Neuronal stem cell (in vitro differentiated cells): ENCODE measurements around the gene ITGA3.
A peak's percentile ranks its signal among the peaks of the same experiment; 100 is the strongest.

Source experiments
- DNase-seq: peaks from one replicate; pipeline ENCODE4 v3.0.0-alpha.2; 2013; ENCODE audit warnings: low spot score
- H2AFZ ChIP-seq: one replicate; pipeline ENCODE4 v1.6.1; 2013; ENCODE audit warnings: mild to moderate bottlenecking, low read length, inconsistent platforms
- H2AK5ac ChIP-seq: 2 replicates; pipeline ENCODE4 v1.6.1; 2013; ENCODE audit warnings: low read depth, mild to moderate bottlenecking, inconsistent platforms, low read length, moderate library complexity, mixed read lengths
- H2BK120ac ChIP-seq: 2 replicates; pipeline ENCODE4 v1.6.1; 2013; ENCODE audit warnings: low read depth, mild to moderate bottlenecking, inconsistent platforms, low read length, moderate library complexity, mixed read lengths
- H2BK12ac ChIP-seq: one replicate; pipeline ENCODE4 v1.6.1; 2013; ENCODE audit warnings: low read length, inconsistent platforms
- H2BK15ac ChIP-seq: 2 replicates; pipeline ENCODE4 v1.6.1; 2013; ENCODE audit warnings: mild to moderate bottlenecking, low read length, inconsistent platforms, mixed read lengths
- H2BK5ac ChIP-seq: one replicate; pipeline ENCODE4 v1.6.1; 2013; ENCODE audit warnings: inconsistent platforms, mild to moderate bottlenecking, low read length, moderate library complexity
- H3K14ac ChIP-seq: one replicate; pipeline ENCODE4 v1.6.1; 2013; ENCODE audit warnings: low read length, inconsistent platforms
- H3K18ac ChIP-seq: 2 replicates; pipeline ENCODE4 v1.6.1; 2013; ENCODE audit warnings: low read length, inconsistent platforms
- H3K23ac ChIP-seq: 2 replicates; pipeline ENCODE4 v1.6.1; 2013; ENCODE audit warnings: low read depth, mild to moderate bottlenecking, mixed read lengths, low read length, inconsistent platforms; ENCODE audit not compliant: poor library complexity
- H3K27ac ChIP-seq: replicated peaks from 3 replicates; pipeline ENCODE4 v1.5.1; 2013; ENCODE audit warnings: low read length, inconsistent platforms
- H3K27me3 ChIP-seq, 3 experiments: 2 replicates each; pipeline ENCODE4 v1.6.1; 2013; ENCODE audit warnings: low read length in 3 of 3, mild to moderate bottlenecking in 2 of 3, inconsistent platforms in 1 of 3, low read depth in 1 of 3, mixed read lengths in 1 of 3, moderate library complexity in 1 of 3; ENCODE audit not compliant: control insufficient read depth in 3 of 3, insufficient read depth in 3 of 3
- H3K36me3 ChIP-seq, 2 donors: replicated peaks in 1 of 2; 2 replicates each; pipeline ENCODE4 v1.6.1; 2013; ENCODE audit warnings: low read length in 2 of 2; ENCODE audit not compliant: control insufficient read depth in 2 of 2, insufficient read depth in 2 of 2
- H3K4ac ChIP-seq: 2 replicates; pipeline ENCODE4 v1.6.1; 2013; ENCODE audit warnings: inconsistent platforms, mild to moderate bottlenecking, low read length, moderate library complexity
- H3K4me1 ChIP-seq, 2 donors: 1 replicate in 1 of 2; 2 replicates in 1 of 2; pipeline ENCODE4 v1.6.1; 2013; ENCODE audit warnings: low read length in 2 of 2, low read depth in 1 of 2; ENCODE audit not compliant: control insufficient read depth in 2 of 2, insufficient read depth in 1 of 2
- H3K4me2 ChIP-seq: one replicate; pipeline ENCODE4 v1.6.1; 2013; ENCODE audit warnings: mild to moderate bottlenecking, low read length, inconsistent platforms; ENCODE audit not compliant: insufficient read depth, poor library complexity, severe bottlenecking
- H3K4me3 ChIP-seq, 2 donors: 2 replicates each; pipeline ENCODE4 v1.5.1; 2013; ENCODE audit warnings: low read length in 2 of 2, mild to moderate bottlenecking in 2 of 2, inconsistent platforms in 1 of 2, moderate library complexity in 1 of 2
- H3K79me1 ChIP-seq: one replicate; pipeline ENCODE4 v1.6.1; 2013; ENCODE audit warnings: low read depth, mild to moderate bottlenecking, inconsistent platforms, low read length, moderate library complexity
- H3K9ac ChIP-seq: one replicate; pipeline ENCODE4 v1.6.1; 2013; ENCODE audit warnings: mild to moderate bottlenecking, low read depth, low read length, inconsistent platforms; ENCODE audit not compliant: poor library complexity
- H3K9me3 ChIP-seq, 2 donors: replicated peaks in 1 of 2; 2 replicates each; pipeline versions ENCODE3 to v1.6.1; 2013; ENCODE audit warnings: low read length in 2 of 2, mild to moderate bottlenecking in 2 of 2, inconsistent platforms in 1 of 2, low read depth in 1 of 2, mixed read lengths in 1 of 2, moderate library complexity in 1 of 2; ENCODE audit not compliant: control insufficient read depth in 2 of 2, insufficient read depth in 1 of 2
- H4K8ac ChIP-seq: one replicate; pipeline ENCODE4 v1.6.1; 2013; ENCODE audit warnings: low read depth, mild to moderate bottlenecking, inconsistent platforms, low read length, moderate library complexity
- H4K91ac ChIP-seq: one replicate; pipeline ENCODE4 v1.6.1; 2013; ENCODE audit warnings: low read length, low read depth, mild to moderate bottlenecking, inconsistent platforms; ENCODE audit not compliant: poor library complexity
- WGBS, 2 donors: extraction: QIAGEN DNeasy Blood & Tissue Kit; methylation state at CpG; one replicate each; pipeline ENCODE4 v1.1.7; 2013; ENCODE audit warnings: missing lambda C conversion rate in 2 of 2, mixed read lengths in 1 of 2; ENCODE audit not compliant: insufficient read length in 2 of 2, insufficient replicate concordance in 1 of 2; ENCODE audit errors: extremely low coverage in 2 of 2; 5-methylcytosine and 5-hydroxymethylcytosine counted together

ITGA3 gene

GRCh38 chr17:50111673-50112655 is 56.1 kb downstream of the ITGA3 start:
- DNase-seq: no peak
- H3K27ac ChIP-seq: peak overlapping the region; percentile 25
- H2AK5ac ChIP-seq: peak overlapping the region; percentile 97
- H4K91ac ChIP-seq: no peak overlapping the region
- peak overlapping the region; percentile 32 for H2AFZ ChIP-seq
- no peak overlapping the region for H4K8ac ChIP-seq
- H3K14ac ChIP-seq: peak overlapping the region; percentile 78
- no peak overlapping the region for H3K4me3 ChIP-seq
- H2BK5ac ChIP-seq: peak overlapping the region; percentile 76
- no CpG with 5 or more reads among the region's 14 CpGs for WGBS, 2 donors
- H3K79me1 ChIP-seq: peaks cover 2% of the 10 kb centered on the region
- peak overlapping the region; percentile 81 for H3K23ac ChIP-seq
- H2BK120ac ChIP-seq: peak overlapping the region; percentile 87
- H3K4me2 ChIP-seq: no peak overlapping the region
- H3K9ac ChIP-seq: peak overlapping the region; percentile 64
- H2BK15ac ChIP-seq: peak overlapping the region; percentile 55
- H3K4ac ChIP-seq: peak overlapping the region; percentile 38
- H3K9me3 ChIP-seq: no peaks in the 10 kb centered on the region
- peaks cover 17 to 18% of the 10 kb centered on the region in 2 donors for H3K4me1 ChIP-seq
- no peak overlapping the region for H2BK12ac ChIP-seq
- H3K36me3 ChIP-seq: peaks cover 18 to 43% of the 10 kb centered on the region in 2 donors
- H3K18ac ChIP-seq: peak overlapping the region; percentile 57
- no peaks in the 10 kb centered on the region for H3K27me3 ChIP-seq

DNA sequence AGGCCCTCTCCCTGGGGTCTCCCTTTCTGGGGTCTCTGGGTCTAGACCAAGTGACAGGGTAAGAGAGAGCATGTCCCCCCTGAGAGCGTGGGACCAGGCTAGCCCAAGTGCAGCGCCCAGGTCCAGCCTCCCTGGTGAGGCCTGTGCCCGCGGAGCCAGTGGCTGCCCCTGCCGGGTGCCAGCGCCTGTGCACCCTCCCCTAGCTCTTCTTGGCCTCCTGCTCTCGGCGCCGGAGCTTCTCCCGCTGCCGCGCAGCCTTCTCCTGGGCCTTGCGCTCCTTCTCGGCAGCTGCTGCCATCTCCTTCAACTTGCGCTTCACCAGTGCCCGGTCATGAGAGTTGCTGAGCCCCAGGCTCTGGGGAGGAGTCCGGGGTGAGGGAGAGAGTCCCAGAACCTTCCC is 56.8 kb downstream of the ITGA3 start:
- H3K9ac ChIP-seq: peak overlapping the region; percentile 14

DNA sequence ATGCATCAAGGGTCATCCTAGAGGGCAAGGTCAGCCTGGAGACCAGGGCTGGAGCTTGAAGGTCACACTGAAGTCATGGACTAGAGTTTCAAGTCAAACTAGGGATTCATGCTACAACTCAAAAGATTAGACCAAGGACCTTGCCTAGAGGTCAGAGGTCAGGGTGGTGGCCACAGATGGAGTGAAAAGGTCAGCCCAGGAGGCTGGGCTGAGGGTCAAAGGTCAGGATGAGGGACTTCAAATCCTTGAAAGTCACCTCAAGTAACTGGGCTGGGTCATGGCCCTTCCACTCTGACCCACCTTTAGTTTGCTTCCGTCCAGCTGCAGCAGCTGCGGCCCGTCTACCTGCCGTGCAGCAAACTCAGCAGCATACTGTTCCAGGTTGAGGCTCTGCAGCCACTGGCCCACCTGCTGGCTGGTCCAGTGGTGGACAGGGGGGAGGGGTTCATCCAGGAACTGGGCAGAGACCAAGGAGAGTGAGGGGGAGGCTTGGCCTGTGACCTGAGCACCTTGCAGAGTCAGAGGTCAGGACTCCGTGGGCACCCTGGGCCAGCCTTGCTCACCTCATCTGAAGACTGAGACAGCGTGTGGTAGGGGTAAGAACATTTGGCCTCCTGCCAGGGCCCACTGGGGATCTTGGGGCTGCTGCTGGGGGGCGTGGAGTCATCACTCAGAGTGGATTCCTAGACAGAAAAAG is 57.9 kb downstream of the ITGA3 start:
- Histone ChIP-seq H3K23ac (peak overlapping the region; percentile 60), H4K8ac (no peak overlapping the region), H3K9ac (no peak overlapping the region), H3K27me3 (peaks cover 0 to 3% (median 0%) of the 10 kb centered on the region in 3 experiments), H2BK120ac (peak overlapping the region; percentile 44), H3K14ac (peak overlapping the region; percentile 25), H3K79me1 (peaks cover under 1% of the 10 kb centered on the region), H3K4me1 (peaks cover 18 to 19% of the 10 kb centered on the region in 2 donors), H3K36me3 (peaks cover 12 to 36% of the 10 kb centered on the region in 2 donors), H3K27ac (no peak overlapping the region), H2AK5ac (peak overlapping the region; percentile 48), H4K91ac (peak overlapping the region; percentile 11), H3K9me3 (no peaks in the 10 kb centered on the region), H3K4me2 (no peak overlapping the region), H2BK15ac (peak overlapping the region; percentile 7), H3K18ac (peak overlapping the region; percentile 5), H2AFZ (no peak overlapping the region), H2BK5ac (peak overlapping the region; percentile 21), H3K4me3 (no peak overlapping the region), H3K4ac (no peak overlapping the region), H2BK12ac (no peak overlapping the region)
- DNase-seq: no peak
- WGBS, 2 donors: no CpG with 5 or more reads among the region's 7 CpGs

More for the DNA sequence above, 56.8 kb downstream of the ITGA3 start:
- Histone ChIP-seq H4K8ac (no peak overlapping the region), H2BK15ac (peak overlapping the region; percentile 55), H3K27me3 (peaks cover 0 to 1% (median 0%) of the 10 kb centered on the region in 3 experiments), H2AK5ac (peak overlapping the region; percentile 33), H3K23ac (no peak overlapping the region), H4K91ac (no peak overlapping the region), H3K27ac (no peak overlapping the region), H3K4me2 (no peak overlapping the region), H3K9me3 (no peaks in the 10 kb centered on the region), H3K79me1 (peaks cover 2% of the 10 kb centered on the region), H2BK120ac (peak overlapping the region; percentile 16), H3K4me3 (no peak overlapping the region), H3K14ac (no peak overlapping the region), H3K4me1 (peaks cover 18 to 19% of the 10 kb centered on the region in 2 donors), H2BK12ac (no peak overlapping the region), H2BK5ac (peak overlapping the region; percentile 76), H3K36me3 (peaks cover 18 to 41% of the 10 kb centered on the region in 2 donors), H2AFZ (no peak overlapping the region), H3K18ac (peak overlapping the region; percentile 60), H3K4ac (no peak overlapping the region)
- WGBS, 2 donors: no CpG with 5 or more reads among the region's 17 CpGs
- DNase-seq: no peak
